Nephron (organoid): ENCODE results near the gene DHRSX.

Source experiments
- H3K27ac Mint-ChIP-seq, 3 experiments: 2 replicates each; pipeline ENCODE4 v1.8.0; 2020; ENCODE audit warnings: mixed read lengths in 3 of 3, mild to moderate bottlenecking in 2 of 3, moderate library complexity in 1 of 3
- H3K27me3 Mint-ChIP-seq: 2 replicates; pipeline ENCODE4 v1.8.0; 2021; ENCODE audit warnings: low read depth, mild to moderate bottlenecking, moderate library complexity, mixed read lengths
- H3K36me3 Mint-ChIP-seq: 2 replicates; pipeline ENCODE4 v1.8.0; 2020; ENCODE audit warnings: low read depth, mixed read lengths
- H3K4me1 Mint-ChIP-seq: 2 replicates; pipeline ENCODE4 v1.8.0; 2020; ENCODE audit warnings: mixed read lengths
- H3K4me3 Mint-ChIP-seq, 3 experiments: 2 replicates each; pipeline ENCODE4 v1.8.0; 2020; ENCODE audit warnings: mild to moderate bottlenecking in 3 of 3, mixed read lengths in 3 of 3, moderate library complexity in 2 of 3
- H3K9me3 Mint-ChIP-seq: 2 replicates; pipeline ENCODE4 v1.8.0; 2020; ENCODE audit warnings: mixed read lengths
- CTCF ChIP-seq, 3 experiments: fragments of 200-600 bp; sonication (generic); IDR thresholded peaks; one replicate each; pipeline ENCODE4 v1.5.0; 2021; ENCODE audit warnings: antibody characterized with exemption in 3 of 3; ENCODE audit not compliant: unreplicated experiment in 3 of 3

The DHRSX gene

GRCh38 chrX:2321411-2321810, 179.4 kb downstream of the DHRSX start:
- Mint-ChIP-seq H3K36me3 (peaks cover 19% of the 10 kb centered on the region), H3K9me3 (no peaks in the 10 kb centered on the region), H3K4me1 (peaks cover 11% of the 10 kb centered on the region), H3K27ac (no peak overlapping the region), H3K4me3 (no peak overlapping the region), H3K27me3 (no peaks in the 10 kb centered on the region)
- TF ChIP-seq CTCF (IDR thresholded peaks at IDR 0.05; ENCODE audit: unreplicated experiment in 3 of 3) = no peak

- H3K9me3 Mint-ChIP-seq = no peaks in the 10 kb centered on the region
- TF ChIP-seq CTCF (IDR thresholded peaks at IDR 0.05; ENCODE audit: unreplicated experiment in 3 of 3) = no peak
- no peak overlapping the region for H3K27ac Mint-ChIP-seq
- H3K4me1 Mint-ChIP-seq = peaks cover 11% of the 10 kb centered on the region
- no peaks in the 10 kb centered on the region for H3K27me3 Mint-ChIP-seq
- H3K4me3 Mint-ChIP-seq = no peak overlapping the region
- H3K36me3 Mint-ChIP-seq = peaks cover 19% of the 10 kb centered on the region
Measured at GRCh38 chrX:2320580-2321327, 180.0 kb downstream of the DHRSX start.

GRCh38 chrX:2320089-2320488, 180.7 kb downstream of the DHRSX start:
- peaks cover 11% of the 10 kb centered on the region for H3K4me1 Mint-ChIP-seq
- H3K4me3 Mint-ChIP-seq = no peak overlapping the region
- TF ChIP-seq CTCF (IDR thresholded peaks at IDR 0.05; ENCODE audit: unreplicated experiment in 3 of 3) = no peak
- no peaks in the 10 kb centered on the region for H3K9me3 Mint-ChIP-seq
- peaks cover 19% of the 10 kb centered on the region for H3K36me3 Mint-ChIP-seq
- H3K27ac Mint-ChIP-seq = no peak overlapping the region
- no peaks in the 10 kb centered on the region for H3K27me3 Mint-ChIP-seq

- no peak overlapping the region for H3K4me3 Mint-ChIP-seq
- H3K9me3 Mint-ChIP-seq = no peaks in the 10 kb centered on the region
- no peaks in the 10 kb centered on the region for H3K27me3 Mint-ChIP-seq
Measured at GRCh38 chrX:2318371-2318770, 182.4 kb downstream of the DHRSX start.

GRCh38 chrX:2317527-2318055, 183.2 kb downstream of the DHRSX start:
- no peaks in the 10 kb centered on the region for H3K27me3 Mint-ChIP-seq
- H3K4me3 Mint-ChIP-seq = no peak overlapping the region
- H3K4me1 Mint-ChIP-seq = peaks cover 11% of the 10 kb centered on the region
- no peak for TF ChIP-seq CTCF (IDR thresholded peaks at IDR 0.05; ENCODE audit: unreplicated experiment in 3 of 3)
- H3K27ac Mint-ChIP-seq = no peak overlapping the region
- H3K9me3 Mint-ChIP-seq = no peaks in the 10 kb centered on the region
- H3K36me3 Mint-ChIP-seq = peaks cover 7% of the 10 kb centered on the region

More at GRCh38 chrX:2318371-2318770, 182.4 kb downstream of the DHRSX start:
- Mint-ChIP-seq H3K36me3 (peaks cover 15% of the 10 kb centered on the region), H3K27ac (no peak overlapping the region), H3K4me1 (peaks cover 11% of the 10 kb centered on the region)
- TF ChIP-seq CTCF (IDR thresholded peaks at IDR 0.05; ENCODE audit: unreplicated experiment in 3 of 3) = no peak

GRCh38 chrX:2316534-2316933, 184.2 kb downstream of the DHRSX start:
- Mint-ChIP-seq H3K27ac (no peak overlapping the region), H3K27me3 (no peaks in the 10 kb centered on the region), H3K9me3 (peaks cover 5% of the 10 kb centered on the region), H3K4me3 (no peak overlapping the region), H3K4me1 (peaks cover 11% of the 10 kb centered on the region), H3K36me3 (peaks cover 11% of the 10 kb centered on the region)
- TF ChIP-seq CTCF (IDR thresholded peaks at IDR 0.05; ENCODE audit: unreplicated experiment in 3 of 3) = no peak
